Left ventricle myocardium inferior (tissue), 1 donor: ENCODE measurements around the gene ADCK2. TPM values are rescaled to one million over a fixed set of nuclear protein-coding genes. Genes with fewer than 3 reads are reported as not detected.

Experiments used
- DNase-seq: peaks from one replicate; pipeline ENCODE4 v3.0.0-alpha.2; 2020
- H3K27ac ChIP-seq: fragments of 200-600 bp; replicated peaks from 2 replicates; pipeline ENCODE4 v1.8.0; 2021
- H3K27me3 ChIP-seq: fragments of 200-600 bp; 2 replicates; pipeline ENCODE4 v1.8.0; 2021; ENCODE audit warnings: low read depth
- H3K36me3 ChIP-seq: fragments of 200-600 bp; 2 replicates; pipeline ENCODE4 v1.8.0; 2021
- H3K4me1 ChIP-seq: fragments of 200-600 bp; 2 replicates; pipeline ENCODE4 v1.8.0; 2021
- H3K4me3 ChIP-seq: fragments of 200-600 bp; 2 replicates; pipeline ENCODE4 v1.8.0; 2021; ENCODE audit warnings: mild to moderate bottlenecking, moderate library complexity
- H3K9me3 ChIP-seq: fragments of 200-600 bp; replicated peaks from 2 replicates; pipeline ENCODE4 v1.8.0; 2021
- CTCF ChIP-seq: fragments of 200-600 bp; IDR thresholded peaks from 2 replicates; pipeline ENCODE4 v1.8.0; 2021; ENCODE audit warnings: antibody characterized with exemption, mild to moderate bottlenecking, borderline replicate concordance
- intact Hi-C: fragments of 100-400 bp; cut with micrococcal nuclease; formaldehyde crosslinking; loops from one replicate; pipeline ENCODE4 v1.11.0; 2022
- total RNA-seq: library from RNA; stranded (reverse); fragmentation: NEBNext Ultra II Directional; extraction: Animal tissue kit (Norgen Biotek cat#: 25700); gene quantifications from one replicate; pipeline ENCODE4 v1.2.1, GENCODE V29; 2021
- donor health status: DM: no; HTN: yes; CAD: no; lungs with severe emphysema.

ADCK2 gene
- total RNA-seq, 1 donor from 2014 or later: 8.5 TPM

DNA sequence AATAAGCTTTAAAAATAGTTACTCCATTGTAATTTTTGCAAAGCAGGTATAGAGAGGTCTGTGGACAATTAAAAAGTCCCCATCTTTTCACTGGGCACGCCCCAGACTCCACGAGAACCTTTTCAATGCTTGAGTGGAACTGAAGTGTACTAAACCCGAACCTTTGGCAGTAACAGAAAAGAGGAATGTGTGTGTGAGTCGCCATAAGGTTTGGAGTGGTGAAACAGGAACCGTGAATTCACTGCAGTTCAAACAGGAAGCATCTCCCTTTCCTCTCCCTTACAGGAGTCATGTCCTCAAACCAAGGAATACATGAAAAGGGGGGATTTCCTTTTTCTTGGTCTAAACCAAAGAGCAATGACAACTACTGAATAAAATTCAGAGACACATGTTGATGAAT, 47.0 kb downstream of the ADCK2 start:
- intact Hi-C loops: no loop called here
- no peak for TF ChIP-seq CTCF
- no peak overlapping the region for H3K4me3 ChIP-seq
- H3K9me3 ChIP-seq: no peaks in the 10 kb centered on the region
- H3K36me3 ChIP-seq: peaks cover 12% of the 10 kb centered on the region
- H3K27ac ChIP-seq: no peak overlapping the region
- no peaks in the 10 kb centered on the region for H3K4me1 ChIP-seq
- DNase-seq: no peak
- no peaks in the 10 kb centered on the region for H3K27me3 ChIP-seq

DNA sequence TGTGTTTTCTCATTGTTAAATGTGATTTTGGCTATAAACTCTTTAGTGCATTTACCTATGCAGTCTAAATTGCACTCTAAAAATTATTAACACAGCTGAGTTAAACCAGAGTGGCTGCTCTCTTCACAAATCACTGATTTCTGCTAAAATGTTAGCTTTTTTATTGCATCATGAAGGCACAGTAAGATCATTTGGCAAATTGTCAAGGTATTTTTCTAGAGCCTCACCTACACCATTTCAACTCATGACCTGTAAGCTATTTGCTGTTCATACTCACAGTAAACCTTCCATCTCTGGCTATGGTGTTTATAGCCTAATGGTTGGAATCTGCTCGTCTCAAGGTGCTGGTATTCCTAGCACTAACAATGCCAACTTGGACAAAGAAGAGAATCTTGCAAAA, 49.5 kb downstream of the ADCK2 start:
- H3K4me3 ChIP-seq: no peak overlapping the region
- H3K9me3 ChIP-seq: no peaks in the 10 kb centered on the region
- no peak overlapping the region for H3K27ac ChIP-seq
- DNase-seq: no peak
- intact Hi-C loops: no loop called here
- H3K36me3 ChIP-seq: peaks cover 18% of the 10 kb centered on the region
- H3K27me3 ChIP-seq: no peaks in the 10 kb centered on the region
- TF ChIP-seq CTCF: no peak
- no peaks in the 10 kb centered on the region for H3K4me1 ChIP-seq

DNA sequence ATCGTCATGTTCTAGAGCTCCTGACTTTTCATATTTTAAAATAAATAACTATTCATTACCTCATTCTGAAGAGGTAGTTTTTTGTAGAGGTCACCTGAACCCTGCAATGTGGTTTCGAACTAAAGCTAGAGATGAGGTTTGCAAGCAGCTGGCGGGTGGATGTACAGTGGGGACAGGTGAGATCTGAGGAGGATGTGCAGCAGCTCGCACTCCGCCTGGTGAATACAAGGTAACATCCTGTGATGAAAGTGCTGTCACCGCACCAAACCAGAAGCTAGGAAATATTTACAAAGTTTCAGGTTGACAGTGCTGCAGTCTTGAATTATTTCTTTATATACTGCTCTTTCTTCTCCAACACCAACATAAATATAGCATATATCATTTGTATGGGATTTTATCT, 50.3 kb downstream of the ADCK2 start:
- Histone ChIP-seq H3K27me3 (no peaks in the 10 kb centered on the region), H3K27ac (no peak overlapping the region), H3K4me3 (no peak overlapping the region), H3K36me3 (peaks cover 18% of the 10 kb centered on the region), H3K4me1 (no peaks in the 10 kb centered on the region), H3K9me3 (no peaks in the 10 kb centered on the region)
- DNase-seq: no peak
- intact Hi-C loops: no loop called here
- no peak for TF ChIP-seq CTCF

- no peaks in the 10 kb centered on the region for H3K27me3 ChIP-seq
- no peak for DNase-seq
- TF ChIP-seq CTCF: no peak
- H3K36me3 ChIP-seq: peaks cover 18% of the 10 kb centered on the region
- H3K4me1 ChIP-seq: no peaks in the 10 kb centered on the region
- H3K9me3 ChIP-seq: no peaks in the 10 kb centered on the region
- intact Hi-C loops: no loop called here
- H3K4me3 ChIP-seq: no peak overlapping the region
- H3K27ac ChIP-seq: no peak overlapping the region
These were observed 50.8 kb downstream of the ADCK2 start for GRCh38 chr7:140723574-140723973.

GRCh38 chr7:140724706-140725105, 52.0 kb downstream of the ADCK2 start:
- no peak for TF ChIP-seq CTCF
- no peaks in the 10 kb centered on the region for H3K9me3 ChIP-seq
- peaks cover 23% of the 10 kb centered on the region for H3K36me3 ChIP-seq
- no peak for DNase-seq
- no peaks in the 10 kb centered on the region for H3K27me3 ChIP-seq
- intact Hi-C loops: no loop called here
- no peak overlapping the region for H3K27ac ChIP-seq
- no peak overlapping the region for H3K4me3 ChIP-seq
- no peaks in the 10 kb centered on the region for H3K4me1 ChIP-seq

DNA sequence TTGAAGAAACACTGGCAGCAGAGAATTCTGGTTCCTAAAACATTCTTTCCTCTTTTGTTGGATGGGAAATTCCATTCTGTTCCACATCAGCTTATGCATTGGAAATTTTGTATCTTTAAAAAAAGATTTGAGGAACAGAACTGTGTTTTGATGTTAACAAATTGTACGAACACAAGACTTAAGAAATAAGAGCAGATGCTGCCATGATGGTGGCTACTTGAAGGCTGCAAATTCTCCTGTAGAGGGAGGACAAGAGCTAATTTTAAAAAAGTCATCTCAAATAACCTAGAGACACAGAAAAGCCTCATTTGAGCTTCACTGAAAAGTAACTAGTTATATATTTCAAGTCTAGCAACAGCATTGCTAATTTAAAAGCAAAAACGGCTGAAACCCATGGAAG, 53.5 kb downstream of the ADCK2 start:
- no peak overlapping the region for H3K27ac ChIP-seq
- H3K27me3 ChIP-seq: no peaks in the 10 kb centered on the region
- H3K36me3 ChIP-seq: peaks cover 31% of the 10 kb centered on the region
- no peaks in the 10 kb centered on the region for H3K9me3 ChIP-seq
- intact Hi-C loops: no loop called here
- H3K4me1 ChIP-seq: no peaks in the 10 kb centered on the region
- no peak for DNase-seq
- peak; percentile 22 for TF ChIP-seq CTCF
- H3K4me3 ChIP-seq: no peak overlapping the region
